ENCODE results near the gene XYLT1. TPM values are rescaled to one million over a fixed set of nuclear protein-coding genes. Genes with fewer than 3 reads are reported as not detected.

XYLT1 gene
- total and polyA plus RNA-seq, 8 donors = 6.0 to 8.4 (median 7.3) TPM

GRCh38 chr16:17445421-17445820, 25.3 kb downstream of the XYLT1 start:
- intact Hi-C loops (cut with DNase I) = no loop called here
- Histone ChIP-seq H3K36me3 (no peaks in the 10 kb centered on the region), H3K27me3 (no peaks in the 10 kb centered on the region), H3K4me1 (peaks cover 0 to 23% of the 10 kb centered on the region in 2 donors), H3K4me3 (no peak overlapping the region), H3K9me3 (no peaks in the 10 kb centered on the region), H3K27ac (no peak overlapping the region)
- no peak for ATAC-seq
- no peak for TF ChIP-seq CTCF (IDR thresholded peaks at IDR 0.05)
- DNase-seq = no peak

GRCh38 chr16:17444658-17445057, 26.1 kb downstream of the XYLT1 start:
- intact Hi-C loops (cut with DNase I) = no loop called here
- no peak for DNase-seq
- TF ChIP-seq CTCF (IDR thresholded peaks at IDR 0.05) = no peak
- no peak overlapping the region for H3K4me3 ChIP-seq
- no peak for ATAC-seq
- no peak overlapping the region for H3K27ac ChIP-seq
- H3K27me3 ChIP-seq = no peaks in the 10 kb centered on the region
- H3K9me3 ChIP-seq = no peaks in the 10 kb centered on the region
- H3K36me3 ChIP-seq = no peaks in the 10 kb centered on the region
- peaks cover 0 to 17% of the 10 kb centered on the region in 2 donors for H3K4me1 ChIP-seq

- no peak for ATAC-seq
- intact Hi-C loops (cut with DNase I) = no loop called here
- no peak for TF ChIP-seq CTCF (IDR thresholded peaks at IDR 0.05)
- DNase-seq = no peak
- Histone ChIP-seq H3K36me3 (no peaks in the 10 kb centered on the region), H3K4me1 (peaks cover 0 to 15% of the 10 kb centered on the region in 2 donors), H3K9me3 (no peaks in the 10 kb centered on the region), H3K4me3 (no peak overlapping the region), H3K27me3 (no peaks in the 10 kb centered on the region), H3K27ac (no peak overlapping the region)
Observed at GRCh38 chr16:17440131-17440530, 30.6 kb downstream of the XYLT1 start.

- TF ChIP-seq CTCF (IDR thresholded peaks at IDR 0.05) = no peak
- ATAC-seq = no peak
- Histone ChIP-seq H3K9me3 (no peaks in the 10 kb centered on the region), H3K27me3 (no peaks in the 10 kb centered on the region), H3K4me1 (peaks cover 0 to 15% of the 10 kb centered on the region in 2 donors), H3K4me3 (no peak overlapping the region), H3K36me3 (no peaks in the 10 kb centered on the region), H3K27ac (no peak overlapping the region)
- intact Hi-C loops (cut with DNase I) = no loop called here
- no peak for DNase-seq
Observed at GRCh38 chr16:17439580-17439979, 31.2 kb downstream of the XYLT1 start.

DNA sequence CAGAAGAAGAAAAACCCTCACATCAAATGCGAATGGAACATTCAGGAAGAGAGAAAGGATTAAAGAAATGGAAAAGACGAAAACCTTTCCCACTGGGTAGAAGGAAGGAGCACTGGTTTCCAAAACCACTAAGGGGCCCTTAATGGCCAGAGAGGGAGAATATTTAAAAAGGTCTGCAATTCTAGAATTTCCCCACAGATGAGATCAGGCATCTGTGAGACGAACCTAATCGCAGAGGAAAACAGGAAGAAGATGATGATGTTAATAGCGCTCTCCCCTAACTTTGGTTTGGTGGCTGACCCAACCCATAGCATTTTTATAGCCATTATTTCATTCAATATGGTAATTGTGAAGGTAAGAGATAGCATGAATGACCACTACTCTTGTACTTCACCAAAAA, 32.8 kb downstream of the XYLT1 start:
- Histone ChIP-seq H3K36me3 (no peaks in the 10 kb centered on the region), H3K27ac (no peak overlapping the region), H3K4me3 (no peak overlapping the region), H3K27me3 (no peaks in the 10 kb centered on the region), H3K4me1 (peaks cover 0 to 22% of the 10 kb centered on the region in 2 donors), H3K9me3 (no peaks in the 10 kb centered on the region)
- DNase-seq (no peak), ATAC-seq (no peak)
- intact Hi-C loops (cut with DNase I) = no loop called here
- no peak for TF ChIP-seq CTCF (IDR thresholded peaks at IDR 0.05)
